ENCODE measurements around the gene GPR62.
A peak's percentile ranks its signal among the peaks of the same experiment; 100 is the strongest.

GPR62 gene

DNA sequence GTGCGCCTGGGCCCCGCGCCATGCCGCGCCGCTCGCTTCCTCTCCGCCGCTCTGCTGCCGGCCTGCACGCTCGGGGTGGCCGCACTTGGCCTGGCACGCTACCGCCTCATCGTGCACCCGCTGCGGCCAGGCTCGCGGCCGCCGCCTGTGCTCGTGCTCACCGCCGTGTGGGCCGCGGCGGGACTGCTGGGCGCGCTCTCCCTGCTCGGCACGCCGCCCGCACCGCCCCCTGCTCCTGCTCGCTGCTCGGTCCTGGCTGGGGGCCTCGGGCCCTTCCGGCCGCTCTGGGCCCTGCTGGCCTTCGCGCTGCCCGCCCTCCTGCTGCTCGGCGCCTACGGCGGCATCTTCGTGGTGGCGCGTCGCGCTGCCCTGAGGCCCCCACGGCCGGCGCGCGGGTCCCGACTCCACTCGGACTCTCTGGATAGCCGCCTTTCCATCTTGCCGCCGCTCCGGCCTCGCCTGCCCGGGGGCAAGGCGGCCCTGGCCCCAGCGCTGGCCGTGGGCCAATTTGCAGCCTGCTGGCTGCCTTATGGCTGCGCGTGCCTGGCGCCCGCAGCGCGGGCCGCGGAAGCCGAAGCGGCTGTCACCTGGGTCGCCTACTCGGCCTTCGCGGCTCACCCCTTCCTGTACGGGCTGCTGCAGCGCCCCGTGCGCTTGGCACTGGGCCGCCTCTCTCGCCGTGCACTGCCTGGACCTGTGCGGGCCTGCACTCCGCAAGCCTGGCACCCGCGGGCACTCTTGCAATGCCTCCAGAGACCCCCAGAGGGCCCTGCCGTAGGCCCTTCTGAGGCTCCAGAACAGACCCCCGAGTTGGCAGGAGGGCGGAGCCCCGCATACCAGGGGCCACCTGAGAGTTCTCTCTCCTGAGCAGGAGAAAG, 951 bp downstream of the GPR62 start:
- DNase-seq, result peak; percentile 39 to 73 (median 54)

DNA sequence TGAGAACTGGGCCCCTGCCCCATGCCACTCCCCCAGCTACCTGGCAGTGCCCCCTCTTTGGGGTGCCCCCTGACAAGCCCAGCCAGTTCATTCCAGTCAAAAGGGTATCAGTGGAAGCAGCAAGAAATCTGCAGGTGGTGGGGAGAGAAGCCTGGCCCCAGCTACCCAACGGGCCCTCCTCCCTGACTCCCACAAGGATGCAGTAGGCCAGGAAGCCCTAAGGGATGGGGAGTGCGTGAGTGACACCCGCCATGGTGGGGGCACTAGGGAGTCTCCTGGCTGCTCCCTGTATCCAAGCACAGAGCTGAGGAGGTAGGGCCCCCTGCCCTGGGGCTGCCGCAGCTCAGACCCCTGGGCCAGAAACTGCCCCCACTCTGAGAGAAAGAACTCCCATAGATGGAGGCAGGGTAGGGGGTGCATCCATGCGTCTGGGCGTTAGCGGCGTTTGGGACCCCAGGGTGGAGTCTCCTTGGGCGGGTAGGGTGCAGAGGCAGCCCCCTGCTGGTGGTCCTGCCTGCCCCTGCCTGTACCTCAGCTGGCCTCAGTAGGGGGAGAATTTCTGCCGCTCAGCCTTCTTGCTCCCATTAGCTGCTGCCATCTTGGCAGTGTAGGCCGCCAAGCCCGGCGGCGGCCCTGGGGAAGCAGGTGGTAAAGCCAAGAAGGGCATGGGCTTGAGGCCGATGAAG, 2.5 kb downstream of the GPR62 start:
- DNase-seq, result no peak

DNA sequence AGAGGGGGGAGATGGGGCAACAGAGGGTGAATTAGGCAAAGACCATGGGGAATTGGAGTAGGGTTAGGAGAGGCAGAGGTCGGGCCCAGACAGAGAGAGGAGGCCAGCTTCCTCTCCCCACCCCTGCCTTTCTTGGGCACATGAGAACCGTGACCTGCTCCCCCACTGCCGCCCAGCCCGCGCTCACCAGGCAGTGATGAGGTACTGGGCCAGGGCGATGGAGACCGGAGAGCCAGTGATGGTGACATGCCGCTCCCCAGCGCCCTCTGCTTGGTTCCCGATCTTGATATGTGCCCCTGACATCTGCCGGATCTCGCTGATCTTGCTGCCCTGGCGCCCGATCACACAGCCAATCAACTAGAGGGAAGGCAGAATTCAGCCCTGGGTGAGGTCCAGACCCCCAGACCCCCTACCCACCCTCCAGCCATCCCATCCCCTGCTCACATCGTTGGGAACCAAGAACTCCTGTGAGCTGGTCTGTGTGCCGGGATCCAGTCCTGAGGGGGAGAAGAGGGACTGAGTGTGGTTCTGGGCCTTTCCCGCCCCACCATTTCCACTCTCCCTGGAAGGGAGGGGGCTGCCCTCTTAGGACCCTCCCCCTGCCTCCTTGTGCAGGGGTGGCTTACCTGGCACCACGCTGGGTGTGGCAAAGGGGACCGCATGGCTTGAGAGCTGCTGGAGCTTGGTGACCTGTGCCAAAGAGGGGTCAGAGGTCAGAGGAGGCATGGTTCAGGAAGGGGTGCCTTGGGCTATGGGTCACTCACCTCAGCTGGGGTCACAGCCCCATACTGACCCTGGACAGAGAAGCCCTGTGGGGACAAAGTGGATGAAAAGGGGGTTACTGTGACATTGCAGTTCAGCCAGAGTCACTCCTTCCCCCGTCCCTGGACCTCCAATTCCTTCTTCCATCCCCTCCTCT, 3.7 kb downstream of the GPR62 start:
- no peak for DNase-seq

DNA sequence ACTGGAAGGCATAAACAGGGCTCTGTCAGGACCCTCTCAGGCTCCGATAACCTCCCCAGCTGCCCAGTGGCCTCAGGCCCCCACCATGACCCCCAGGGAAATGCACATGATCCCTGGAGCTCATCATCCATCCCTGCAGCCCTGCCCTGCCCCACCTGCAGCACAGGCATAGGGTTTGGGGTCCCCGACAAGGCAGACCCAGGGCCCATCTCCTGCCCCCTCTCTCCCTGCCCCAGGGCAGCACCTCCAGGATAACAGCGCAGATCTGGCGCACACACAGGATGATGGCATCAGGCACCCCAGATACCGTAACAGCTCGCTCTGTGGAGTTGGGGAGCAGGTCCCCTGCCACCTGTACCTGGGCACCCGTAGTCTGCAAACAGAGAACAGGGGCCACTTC, 4.5 kb downstream of the GPR62 start:
- DNase-seq, result no peak

DNA sequence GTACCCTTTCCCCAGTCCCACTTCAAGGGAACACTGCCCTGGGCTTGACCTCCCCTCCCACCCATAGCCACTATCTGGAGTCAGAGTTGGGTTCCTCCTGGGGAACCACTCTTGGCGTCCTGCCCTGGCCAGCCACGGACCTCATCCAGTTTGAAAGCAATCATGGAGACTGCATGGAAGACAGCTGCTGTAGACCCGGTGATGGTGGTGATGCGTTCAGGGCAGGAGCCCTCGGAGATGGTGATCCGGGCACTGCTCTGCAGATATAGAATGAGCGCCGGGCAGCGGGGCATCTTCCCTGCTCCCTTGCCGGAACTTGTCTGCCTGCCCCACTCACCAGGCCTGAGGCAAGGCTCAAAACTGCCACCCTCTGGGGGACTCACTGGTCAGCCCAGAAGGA, 5.2 kb downstream of the GPR62 start:
- no peak for DNase-seq

DNA sequence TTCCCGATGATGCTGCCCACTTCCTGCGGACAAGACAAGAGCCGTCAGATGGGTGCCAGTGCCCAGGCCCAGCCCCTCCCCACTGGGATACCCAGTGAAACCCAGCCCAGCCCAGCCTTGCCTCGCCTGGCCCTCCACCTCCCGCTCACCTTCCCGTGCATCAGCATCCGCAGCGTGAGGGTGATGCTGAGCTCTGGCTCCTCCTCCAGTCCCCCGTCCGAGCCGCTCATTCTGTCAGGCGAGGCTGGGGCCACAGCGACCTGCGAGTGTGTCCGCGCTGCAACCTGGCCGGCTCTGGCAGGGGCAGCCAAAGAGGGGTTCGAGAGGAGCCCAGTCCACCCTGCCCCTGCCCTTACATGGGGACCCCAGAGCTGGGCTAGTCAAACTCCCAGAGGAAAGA, 5.8 kb downstream of the GPR62 start:
- DNase-seq, result no peak

DNA sequence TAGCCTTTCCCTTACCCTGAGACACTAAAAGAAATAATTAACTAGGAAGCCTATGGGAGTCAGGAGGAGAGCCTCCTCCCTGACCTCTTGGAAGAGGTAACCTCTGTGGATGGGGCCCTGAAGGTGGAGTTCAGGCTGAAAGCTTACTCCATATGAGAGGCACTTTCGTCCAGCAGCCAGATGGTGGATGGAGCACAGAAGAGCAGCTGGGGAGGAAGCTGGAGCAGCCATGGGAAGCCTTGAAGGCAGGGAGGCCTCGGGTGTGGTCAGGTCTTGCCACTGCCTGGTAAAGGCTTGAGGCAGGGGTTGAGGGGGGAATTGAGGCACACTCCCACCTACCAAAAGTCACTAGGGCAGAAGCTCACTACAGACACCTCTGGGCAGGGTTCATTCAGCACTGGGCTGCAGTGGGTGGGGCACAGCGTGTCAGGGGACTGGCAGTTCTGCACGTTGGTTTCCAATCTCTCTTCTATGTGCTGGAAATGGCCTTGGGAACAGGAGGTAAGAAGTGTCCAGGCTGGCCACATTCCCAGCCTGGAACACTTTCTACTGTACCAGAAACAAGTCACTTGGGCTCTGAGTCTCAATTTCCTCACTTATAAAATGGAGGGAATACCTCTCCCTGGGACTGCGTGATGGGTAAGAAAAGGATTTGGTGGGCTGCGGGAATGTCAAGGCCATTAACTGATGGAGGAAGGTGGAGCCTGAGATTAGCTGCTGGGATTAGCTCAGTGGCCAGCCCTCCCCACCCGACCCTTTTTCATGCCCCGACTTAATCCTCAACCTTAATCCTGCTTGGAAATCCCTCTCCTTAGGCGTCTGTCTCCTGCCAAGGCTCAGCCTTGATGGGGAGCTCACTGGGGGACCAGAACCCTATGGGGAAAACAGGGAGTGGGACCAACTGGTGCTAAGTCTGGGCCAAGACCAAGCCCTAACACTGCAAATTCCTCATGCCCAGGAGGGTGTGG, 6.7 kb downstream of the GPR62 start:
- no peak for DNase-seq

DNA sequence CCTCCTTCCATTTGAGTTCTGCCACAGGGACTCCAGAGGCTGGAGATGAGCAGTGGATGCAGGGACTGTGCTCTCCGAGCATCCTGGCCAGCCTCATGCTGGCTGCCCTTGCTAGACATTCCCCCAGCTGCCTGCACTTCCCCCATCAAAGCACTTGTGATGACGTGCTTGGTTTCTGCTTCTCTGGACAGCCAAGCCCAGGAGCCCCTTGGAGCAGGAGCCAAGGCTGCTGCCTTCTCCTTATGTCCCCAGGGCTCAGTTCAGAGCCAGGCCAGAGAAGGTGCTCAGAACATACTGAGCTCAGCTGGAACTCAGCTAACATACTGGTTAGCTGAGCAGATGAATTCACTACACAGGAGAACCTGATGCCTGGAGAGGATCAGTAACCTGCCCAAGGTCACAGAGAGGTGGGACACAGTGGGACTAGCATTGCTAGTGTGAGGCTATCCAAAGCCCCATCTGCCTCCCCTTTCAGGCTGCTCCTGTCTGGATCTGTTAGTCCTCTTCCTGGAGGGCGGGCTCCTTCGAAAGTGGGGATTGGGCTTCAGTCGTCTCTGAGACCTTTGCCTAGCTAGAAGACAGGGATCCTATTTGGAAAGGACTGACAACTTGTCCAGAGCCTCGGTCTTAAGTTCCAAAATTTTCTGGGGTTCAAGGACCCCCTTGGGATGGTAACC, 7.8 kb downstream of the GPR62 start:
- DNase-seq, result no peak

DNA sequence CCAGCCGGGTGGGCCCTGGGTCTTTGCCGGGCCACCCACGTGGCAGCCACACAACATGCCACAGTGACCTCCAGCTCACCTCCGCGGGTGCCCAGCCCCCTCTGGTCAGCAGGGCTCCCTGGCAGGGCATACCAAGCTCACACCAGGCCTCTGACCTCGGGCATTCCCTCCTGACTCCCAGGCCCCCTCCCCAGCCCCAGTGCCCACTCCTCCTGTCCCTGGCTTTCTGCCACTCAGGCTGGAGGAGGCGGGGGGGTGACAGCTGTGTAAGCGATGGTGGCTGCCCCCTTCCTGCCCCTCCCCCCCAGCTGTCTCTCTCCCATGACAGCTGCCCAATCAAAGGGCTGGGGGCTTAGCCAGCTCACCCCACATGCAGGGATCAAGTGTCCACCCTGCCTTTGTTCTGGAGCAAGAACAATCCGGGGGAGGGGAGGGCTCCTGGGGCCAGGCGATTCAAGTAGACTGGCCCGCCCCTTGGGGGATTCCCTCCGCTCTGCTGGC, 8.8 kb downstream of the GPR62 start:
- no peak for DNase-seq

DNA sequence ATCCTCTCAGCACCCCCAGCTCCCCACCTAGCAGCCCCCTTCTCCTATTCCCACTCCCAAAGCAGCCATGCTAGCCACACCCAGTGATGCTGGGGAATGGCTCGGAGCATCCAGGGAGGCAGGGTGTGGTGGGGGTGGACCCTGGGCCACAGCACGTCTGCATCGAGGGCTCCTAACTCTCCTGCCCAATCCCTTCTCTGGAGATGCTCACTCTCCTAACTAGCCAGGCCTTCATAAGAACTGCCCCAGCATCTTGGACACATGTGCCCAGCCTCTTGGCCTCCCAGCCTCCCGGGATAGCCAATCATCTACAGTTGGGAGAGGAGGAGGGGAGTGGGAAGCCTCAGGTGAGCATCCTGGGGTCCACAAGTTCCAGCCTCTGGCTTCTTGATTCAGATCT, 9.3 kb downstream of the GPR62 start:
- no peak for DNase-seq

DNA sequence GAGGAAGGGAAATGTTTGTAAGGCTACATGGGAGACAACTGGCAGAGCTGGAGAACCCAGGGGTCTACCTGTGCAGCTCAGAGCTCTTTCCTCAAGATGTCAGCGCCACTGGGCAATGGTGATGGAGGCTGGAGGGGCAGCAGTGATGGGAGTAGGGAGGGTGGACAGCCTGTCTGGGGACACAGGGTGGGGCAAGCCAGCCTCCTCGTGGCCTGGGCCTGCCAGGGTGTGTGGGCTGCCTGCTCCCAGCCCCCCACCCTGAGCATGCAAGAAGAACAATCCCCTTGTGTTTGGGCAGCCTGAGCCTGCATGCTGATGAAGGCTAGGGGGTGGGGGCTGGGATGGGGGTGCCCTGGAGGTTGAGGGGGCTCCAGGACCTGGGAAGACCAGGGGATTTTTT, 10.8 kb downstream of the GPR62 start:
- DNase-seq, result no peak

DNA sequence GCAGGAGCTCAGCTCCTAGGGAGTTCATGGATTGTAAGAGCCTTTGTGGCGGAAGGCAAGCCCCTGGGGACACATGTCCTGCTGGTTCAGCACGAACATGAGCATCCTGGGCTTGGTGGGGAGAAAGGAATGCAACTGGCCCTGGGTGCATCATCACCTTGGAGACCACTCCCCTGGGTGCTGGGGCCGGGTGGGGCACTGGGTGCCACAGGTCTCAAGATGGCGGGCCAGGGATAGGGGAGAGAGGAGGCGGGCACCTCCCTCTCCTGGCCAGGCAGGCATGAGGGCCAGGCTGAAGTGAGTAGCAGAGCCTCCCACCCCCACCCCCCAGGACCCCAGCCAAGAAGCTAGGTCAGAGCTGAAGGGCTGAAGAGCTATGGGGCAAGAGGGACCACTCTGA, 11.3 kb downstream of the GPR62 start:
- DNase-seq, result no peak

DNA sequence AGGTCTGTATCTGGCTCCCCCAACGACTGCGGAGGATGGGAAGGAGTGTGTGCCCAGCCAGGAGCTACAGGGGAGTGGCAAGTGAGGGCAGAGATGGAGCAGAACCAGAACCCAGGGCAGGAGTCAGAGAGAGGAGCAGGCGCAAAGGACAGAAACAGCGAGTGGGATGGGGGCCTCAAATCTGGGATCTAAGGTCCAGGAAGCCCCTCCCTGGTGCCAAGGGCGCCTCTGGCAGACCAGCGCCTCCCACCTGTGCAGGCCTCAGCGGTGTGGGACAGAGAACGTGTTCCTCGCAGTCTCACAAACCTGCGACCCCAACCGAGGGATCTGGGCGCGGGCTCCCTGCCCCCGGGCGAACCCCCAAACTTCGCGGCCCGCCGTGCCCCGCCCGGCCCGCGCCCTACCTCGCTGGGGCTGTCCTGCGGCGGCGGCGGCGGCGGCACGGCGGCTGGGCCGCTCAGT, 11.8 kb downstream of the GPR62 start:
- peak in 1 of 4 experiments; percentile 57 for DNase-seq

DNA sequence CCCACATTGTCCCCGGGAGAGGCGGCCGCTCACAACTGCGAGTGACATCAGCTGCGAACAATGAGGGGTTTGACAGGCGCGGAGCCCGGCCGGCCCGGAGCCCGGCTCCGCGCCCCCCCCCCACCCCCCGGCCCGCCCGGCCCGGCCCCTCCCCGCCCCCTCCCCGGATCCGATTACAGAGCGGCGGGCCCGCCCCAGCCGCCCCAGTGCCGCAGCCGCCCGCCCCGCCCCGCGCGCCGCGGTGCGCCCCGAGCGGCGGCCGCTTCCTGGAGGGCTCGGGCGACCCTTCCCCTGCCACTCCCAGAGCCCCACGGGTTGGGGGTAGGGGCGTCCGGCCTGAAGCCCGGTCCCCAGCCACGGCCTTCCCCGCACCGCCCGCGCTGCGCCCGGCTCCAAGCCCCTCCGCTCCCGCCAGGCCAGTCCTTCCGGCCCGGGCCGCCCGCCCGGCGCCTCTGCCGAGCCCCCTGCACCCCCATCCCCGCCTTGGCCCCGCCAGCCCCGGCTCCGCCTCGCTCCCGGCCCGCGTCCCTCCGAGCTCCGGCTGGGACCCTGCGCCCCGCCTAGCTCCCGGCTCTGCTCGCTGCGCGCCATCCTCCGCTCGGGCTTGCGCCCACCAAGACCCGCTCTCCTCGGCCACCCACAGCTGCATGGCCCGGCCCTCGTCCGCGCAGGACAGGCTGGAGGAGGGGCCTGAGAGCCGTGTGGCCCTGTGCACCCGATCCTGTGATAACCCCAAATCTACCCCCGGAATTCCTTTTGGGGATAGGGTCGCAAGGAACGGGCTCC, 12.4 kb downstream of the GPR62 start, which contains the start of gene PCBP4:
Gene PCBP4 (minus strand): TSS at position 71 of the 786 bp plus-strand sequence. CDS start 6,214 bp downstream, outside the sequence.
- peak in 2 of 4 experiments; percentile 17 to 40 for DNase-seq

DNA sequence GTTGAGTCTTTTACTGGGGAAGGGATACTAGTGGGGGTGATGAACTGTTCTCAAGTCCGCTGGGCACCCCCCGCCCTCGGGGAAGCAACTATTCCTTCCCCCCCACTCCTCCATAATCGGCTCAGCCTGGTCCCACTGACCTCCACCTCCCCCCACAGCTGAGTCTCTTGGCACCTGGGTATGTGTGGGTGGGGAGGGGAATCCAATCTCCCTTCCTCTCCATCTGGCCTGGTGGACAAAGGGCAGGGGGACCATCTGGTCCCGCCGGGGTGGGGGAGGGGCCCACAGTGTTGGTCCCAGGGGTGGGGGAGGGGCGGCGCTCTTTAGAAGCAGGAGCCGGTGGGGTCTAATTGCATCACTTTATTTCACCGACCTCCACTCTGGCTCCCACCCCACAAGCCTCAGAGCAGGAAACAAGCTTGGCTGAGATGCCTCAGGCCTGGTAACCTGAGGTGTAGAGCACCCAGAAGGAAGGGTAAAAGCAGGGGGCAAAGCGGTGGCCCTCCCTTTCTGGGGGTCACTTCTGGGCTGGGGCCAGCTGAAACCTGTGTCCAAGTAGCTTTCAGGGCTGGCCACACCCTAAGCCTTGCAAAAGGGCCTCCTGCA, 13.1 kb downstream of the GPR62 start:
- DNase-seq, result no peak

DNA sequence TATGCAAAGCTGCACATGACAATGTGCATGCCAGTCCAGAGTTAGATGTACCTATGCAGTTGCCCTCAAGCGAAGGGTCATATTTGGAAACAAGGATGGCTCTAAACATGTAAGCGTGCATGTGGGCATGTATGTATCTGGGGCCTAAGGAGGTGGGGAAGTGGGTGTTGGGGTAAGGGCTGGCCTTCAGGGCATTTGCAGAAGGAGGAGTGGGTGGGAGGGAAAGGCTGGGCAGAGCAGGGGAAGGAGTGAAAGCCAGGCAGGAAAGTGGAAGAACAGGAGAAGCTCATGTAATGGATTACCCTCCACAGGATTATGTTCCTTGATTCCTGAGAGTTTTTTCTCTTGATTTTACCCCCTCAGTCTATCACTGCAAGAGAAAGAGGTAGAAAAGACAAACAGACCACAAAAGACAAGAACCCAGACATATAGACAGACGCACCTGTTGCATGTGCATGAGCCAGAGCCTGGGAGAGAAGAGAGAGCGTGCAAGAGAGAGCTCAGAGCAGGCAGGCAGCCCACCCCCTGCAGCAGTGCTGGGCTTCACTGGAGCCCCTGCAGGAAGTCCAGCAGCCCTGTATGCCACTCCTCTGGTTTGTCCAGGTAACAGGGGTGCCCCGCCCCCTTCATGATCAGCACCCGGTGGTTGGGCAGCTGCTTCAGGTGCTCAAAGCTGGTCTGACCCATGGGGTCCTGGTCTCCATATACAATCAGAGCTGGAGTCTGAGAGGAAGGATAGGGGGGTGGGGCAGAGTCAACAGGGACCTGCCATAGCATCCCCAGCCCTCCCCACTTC, 13.9 kb downstream of the GPR62 start:
- no peak for DNase-seq

DNA sequence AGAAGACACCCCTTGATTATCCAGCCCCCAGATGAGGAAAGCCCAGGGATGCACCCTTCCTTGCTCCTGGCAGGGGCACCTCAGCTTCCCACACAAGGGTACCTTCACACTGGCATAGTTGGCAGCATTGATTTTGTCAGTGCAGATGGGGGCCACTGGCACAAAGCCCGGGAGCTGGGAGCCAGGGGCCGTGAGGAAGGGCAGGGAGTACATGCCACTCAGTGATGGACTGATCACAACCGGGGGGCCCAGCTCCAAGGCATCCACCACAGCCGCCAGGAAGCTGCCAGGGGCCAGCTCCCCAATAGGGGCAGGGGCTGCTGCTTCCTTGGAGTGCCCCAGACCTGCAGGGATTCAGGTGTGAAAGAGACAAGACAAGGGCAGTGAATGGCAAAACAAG, 14.7 kb downstream of the GPR62 start:
- no peak for DNase-seq

DNA sequence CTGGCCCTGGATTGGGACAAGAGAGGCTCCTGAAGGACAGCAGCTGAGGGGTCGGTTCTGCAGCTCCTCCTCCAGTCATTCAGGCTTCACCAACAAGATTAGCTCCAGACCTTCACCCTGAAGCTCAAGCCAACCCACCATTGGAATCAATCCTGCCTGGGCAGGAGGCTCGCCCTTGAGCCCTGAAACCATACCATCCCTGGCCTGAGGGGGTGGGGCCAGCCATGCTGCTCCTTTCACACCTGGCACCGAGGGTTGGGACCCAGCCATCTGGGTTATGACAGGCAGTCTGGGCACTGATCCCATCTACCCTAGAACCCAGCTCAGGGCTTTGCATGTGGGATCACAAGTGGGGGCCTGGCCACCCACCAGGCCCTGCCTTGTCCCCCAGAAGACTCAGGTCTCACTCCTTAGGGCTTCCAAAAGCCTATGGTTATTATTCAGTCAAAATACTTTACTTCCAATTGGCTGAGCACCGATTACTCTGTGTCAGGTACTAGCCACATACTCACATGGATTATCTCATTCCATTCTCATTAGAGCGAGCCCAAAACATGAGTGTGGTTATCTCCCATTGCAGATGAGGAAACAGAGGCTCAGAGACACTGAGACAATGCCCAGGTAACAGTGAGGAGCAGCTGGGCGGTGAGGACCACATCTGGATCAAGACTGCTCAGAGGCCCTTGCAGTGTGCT, 15.6 kb downstream of the GPR62 start:
- no peak for DNase-seq
